Activated CD8-positive, alpha-beta memory T cell treated with anti-CD3 and anti-CD28 coated beads for 24 hours (primary cell): ENCODE results near the gene DLX6.

Experiments
- DNase-seq: peaks from one replicate; pipeline ENCODE4 v3.0.0-alpha.2; 2020

DLX6 gene

GRCh38 chr7:96996111-96996957, 9.0 kb upstream of the DLX6 start:
- DNase-seq: no peak

- DNase-seq: no peak
These were observed 8.3 kb upstream of the DLX6 start for GRCh38 chr7:96996958-96997511.

- DNase-seq: no peak
These were observed 7.8 kb upstream of the DLX6 start for GRCh38 chr7:96997512-96998032.

- no peak for DNase-seq
These were observed 7.0 kb upstream of the DLX6 start for GRCh38 chr7:96998333-96998732.

GRCh38 chr7:96998744-96999143, 6.6 kb upstream of the DLX6 start:
- DNase-seq: no peak

GRCh38 chr7:97001221-97001620, 4.1 kb upstream of the DLX6 start:
- no peak for DNase-seq

- DNase-seq: no peak
These were observed 3.4 kb upstream of the DLX6 start for GRCh38 chr7:97001656-97002554.

GRCh38 chr7:97002555-97003261, 2.6 kb upstream of the DLX6 start:
- no peak for DNase-seq

GRCh38 chr7:97003262-97004246, 1.8 kb upstream of the DLX6 start:
- no peak for DNase-seq

GRCh38 chr7:97004247-97005182, 838 bp upstream of the DLX6 start:
- no peak for DNase-seq

GRCh38 chr7:97006055-97006815, 882 bp downstream of the DLX6 start:
- DNase-seq: peak; percentile 72

- peak; percentile 56 for DNase-seq
These were observed 1.6 kb downstream of the DLX6 start for GRCh38 chr7:97006816-97007582.

- DNase-seq: no peak
These were observed 2.2 kb downstream of the DLX6 start for GRCh38 chr7:97007583-97007861.

- no peak for DNase-seq
These were observed 3.0 kb downstream of the DLX6 start for GRCh38 chr7:97008275-97008917.

GRCh38 chr7:97009753-97010732, 4.7 kb downstream of the DLX6 start:
- DNase-seq: no peak

- DNase-seq: no peak
These were observed 5.8 kb downstream of the DLX6 start for GRCh38 chr7:97011104-97011503.
